ENCODE results near the gene IL4R.
"Not testable (repeated sequence)": the region's sequence is repeated elsewhere in the genome, so short reads cannot be mapped to it uniquely, and the experiment has no call there.

IL4R gene

GRCh38 chr16:27407133-27407532 lies 93.4 kb downstream of the IL4R start:
- Histone ChIP-seq H3K4me3 (ENCODE audit: low read length) (no peak overlapping the region), H3K27me3 (ENCODE audit: insufficient read depth, low read length) (peaks cover 2% of the 10 kb centered on the region), H3K36me3 (ENCODE audit: insufficient read depth, low read length) (no peaks in the 10 kb centered on the region), H3K9me3 (ENCODE audit: low read length) (no peaks in the 10 kb centered on the region), H2AFZ (ENCODE audit: low read depth, low read length) (no peak overlapping the region), H3K4me1 (ENCODE audit: insufficient read depth, low read length) (peaks cover 13% of the 10 kb centered on the region)

GRCh38 chr16:27408012-27408601 lies 94.3 kb downstream of the IL4R start:
- Histone ChIP-seq H3K36me3 (ENCODE audit: insufficient read depth, low read length) (no peaks in the 10 kb centered on the region), H3K4me1 (ENCODE audit: insufficient read depth, low read length) (peaks cover 13% of the 10 kb centered on the region), H3K9me3 (ENCODE audit: low read length) (no peaks in the 10 kb centered on the region), H3K4me3 (ENCODE audit: low read length) (no peak overlapping the region), H3K27me3 (ENCODE audit: insufficient read depth, low read length) (peaks cover 2% of the 10 kb centered on the region), H2AFZ (ENCODE audit: low read depth, low read length) (no peak overlapping the region)

GRCh38 chr16:27408602-27409031 lies 94.8 kb downstream of the IL4R start:
- H3K27me3 ChIP-seq (ENCODE audit: insufficient read depth, low read length): peaks cover 2% of the 10 kb centered on the region
- H3K36me3 ChIP-seq (ENCODE audit: insufficient read depth, low read length): no peaks in the 10 kb centered on the region
- no peak overlapping the region for H2AFZ ChIP-seq (ENCODE audit: low read depth, low read length)

GRCh38 chr16:27409958-27410357 lies 96.2 kb downstream of the IL4R start:
- H3K36me3 ChIP-seq (ENCODE audit: insufficient read depth, low read length); H2AFZ ChIP-seq (ENCODE audit: low read depth, low read length); H3K9me3 ChIP-seq (ENCODE audit: low read length); H3K4me3 ChIP-seq (ENCODE audit: low read length); H3K27me3 ChIP-seq (ENCODE audit: insufficient read depth, low read length): not testable (repeated sequence)
- peaks cover 13% of the 10 kb centered on the region for H3K4me1 ChIP-seq (ENCODE audit: insufficient read depth, low read length)

More at GRCh38 chr16:27408602-27409031, 94.8 kb downstream of the IL4R start:
- Histone ChIP-seq H3K4me1 (ENCODE audit: insufficient read depth, low read length) (peaks cover 13% of the 10 kb centered on the region), H3K9me3 (ENCODE audit: low read length) (no peaks in the 10 kb centered on the region), H3K4me3 (ENCODE audit: low read length) (no peak overlapping the region)

- Histone ChIP-seq H3K27me3 (ENCODE audit: insufficient read depth, low read length) (peaks cover 2% of the 10 kb centered on the region), H3K36me3 (ENCODE audit: insufficient read depth, low read length) (no peaks in the 10 kb centered on the region), H3K9me3 (ENCODE audit: low read length) (no peaks in the 10 kb centered on the region), H3K4me3 (ENCODE audit: low read length) (no peak overlapping the region), H3K4me1 (ENCODE audit: insufficient read depth, low read length) (peaks cover 13% of the 10 kb centered on the region), H2AFZ (ENCODE audit: low read depth, low read length) (no peak overlapping the region)
Observed at GRCh38 chr16:27410761-27411160, 97.0 kb downstream of the IL4R start.

GRCh38 chr16:27413956-27414355 lies 100.2 kb downstream of the IL4R start:
- Histone ChIP-seq H3K36me3 (ENCODE audit: insufficient read depth, low read length) (no peaks in the 10 kb centered on the region), H3K4me3 (ENCODE audit: low read length) (no peak overlapping the region), H2AFZ (ENCODE audit: low read depth, low read length) (no peak overlapping the region), H3K4me1 (ENCODE audit: insufficient read depth, low read length) (no peaks in the 10 kb centered on the region), H3K27me3 (ENCODE audit: insufficient read depth, low read length) (no peaks in the 10 kb centered on the region), H3K9me3 (ENCODE audit: low read length) (no peaks in the 10 kb centered on the region)

Measured in neuron (in vitro differentiated cells).